OCI-LY7 (cell line): ENCODE measurements around the gene CYP24A1. TPM values are rescaled to one million over a fixed set of nuclear protein-coding genes. Genes with fewer than 3 reads are reported as not detected.

Source experiments
- BruUV-seq: library from RNA; stranded (reverse); fragments of 400-500 nt; replicated peaks from 2 replicates; lab custom pipeline; 2021; lab: Mats Ljungman, UMichigan
- CTCF ChIA-PET: fragments of 300-600 bp; sonication (Branson Sonifier 250); formaldehyde crosslinking; loops from one replicate; lab custom pipeline; 2022; ENCODE audit warnings: antibody characterized with exemption; ENCODE audit not compliant: unreplicated experiment; lab: Charles Lee
- POLR2A ChIA-PET: fragments of 300-600 bp; sonication (Branson Sonifier 250); formaldehyde crosslinking; loops from one replicate; lab custom pipeline; 2022; ENCODE audit warnings: antibody characterized with exemption; lab: Charles Lee
- DNase-seq: peaks from one replicate; pipeline ENCODE4 v3.0.0-alpha.2; 2015; ENCODE audit warnings: low spot score
- H2AFZ ChIP-seq: fragments of 200-600 bp; sonication (generic), shearing (Covaris generic); 2 replicates; pipeline ENCODE4 v1.6.1; 2014; ENCODE audit warnings: mild to moderate bottlenecking, antibody characterized with exemption, low read length, moderate library complexity
- H3K27ac ChIP-seq: fragments of 200-600 bp; sonication (generic); 2 replicates; pipeline ENCODE4 v1.5.1; 2014; ENCODE audit warnings: mixed run types, low read depth, mild to moderate bottlenecking, moderate library complexity, low read length, inconsistent platforms; ENCODE audit not compliant: poor library complexity, severe bottlenecking
- H3K36me3 ChIP-seq: fragments of 200-600 bp; sonication (generic); 2 replicates; pipeline ENCODE4 v1.6.1; 2014; ENCODE audit warnings: mild to moderate bottlenecking, antibody characterized with exemption, low read length, moderate library complexity, mixed read lengths; ENCODE audit not compliant: insufficient read depth
- H3K4me1 ChIP-seq: fragments of 200-600 bp; sonication (generic); 2 replicates; pipeline ENCODE4 v1.5.1; 2014; ENCODE audit warnings: mild to moderate bottlenecking, low read length; ENCODE audit not compliant: insufficient read depth, poor library complexity, severe bottlenecking
- H3K4me2 ChIP-seq: fragments of 200-600 bp; sonication (generic); 2 replicates; pipeline ENCODE4 v1.6.1; 2014; ENCODE audit warnings: mild to moderate bottlenecking, low read length
- H3K4me3 ChIP-seq: fragments of 200-600 bp; sonication (generic); 2 replicates; pipeline ENCODE4 v1.5.1; 2014; ENCODE audit warnings: mild to moderate bottlenecking, low read depth, low read length; ENCODE audit not compliant: poor library complexity, severe bottlenecking
- H3K79me2 ChIP-seq: fragments of 200-600 bp; sonication (generic); 2 replicates; pipeline ENCODE4 v1.6.1; 2016; ENCODE audit warnings: low read depth, mild to moderate bottlenecking, low read length, moderate library complexity, mixed read lengths; ENCODE audit not compliant: insufficient read depth
- H3K9me2 ChIP-seq: fragments of 200-600 bp; sonication (generic); 2 replicates; pipeline ENCODE4 v1.6.1; 2016; ENCODE audit warnings: mild to moderate bottlenecking, low read length, mixed read lengths; ENCODE audit not compliant: insufficient read depth
- H3K9me3 ChIP-seq: fragments of 200-600 bp; sonication (generic); 2 replicates; pipeline ENCODE4 v1.6.1; 2014; ENCODE audit warnings: mild to moderate bottlenecking, mixed run types, low read length, mixed read lengths
- H4K20me1 ChIP-seq: fragments of 200-600 bp; sonication (generic); 2 replicates; pipeline ENCODE4 v1.6.1; 2014; ENCODE audit warnings: mild to moderate bottlenecking, antibody characterized with exemption, low read length, moderate library complexity, mixed read lengths; ENCODE audit not compliant: insufficient read depth
- EZH2phosphoT487 ChIP-seq: fragments of 200-600 bp; sonication (generic); IDR thresholded peaks from 2 replicates; pipeline ENCODE4 v1.6.1; 2018; ENCODE audit warnings: low read depth, borderline replicate concordance, mild to moderate bottlenecking, mixed run types, antibody characterized with exemption, low read length, moderate library complexity, mixed read lengths
- intact Hi-C: fragments of 100-400 bp; cut with micrococcal nuclease; formaldehyde crosslinking; loops from one replicate; pipeline ENCODE4 v1.10.0; 2022; ENCODE audit not compliant: unreplicated experiment
- total RNA-seq, 2 experiments: library from RNA; depleted of rRNA in 1 of 2; stranded (reverse); fragments of >200 nt in 1 of 2; shearing (Covaris generic) in 1 of 2; gene quantifications; 2 replicates each; pipeline ENCODE4 v1.2.3, GENCODE V29; 2014 to 2022
- TF ChIP-seq, protein P1 (sequence below): fragments of 200-600 bp; sonication (generic); conservative IDR thresholded peaks from 2 replicates; pipeline ENCODE4 v1.5.1; 2014; ENCODE audit warnings: mild to moderate bottlenecking, antibody characterized with exemption, low read length, moderate library complexity, mixed read lengths

CYP24A1 gene
- total RNA-seq, 2 experiments from 2014 or later = not detected

DNA sequence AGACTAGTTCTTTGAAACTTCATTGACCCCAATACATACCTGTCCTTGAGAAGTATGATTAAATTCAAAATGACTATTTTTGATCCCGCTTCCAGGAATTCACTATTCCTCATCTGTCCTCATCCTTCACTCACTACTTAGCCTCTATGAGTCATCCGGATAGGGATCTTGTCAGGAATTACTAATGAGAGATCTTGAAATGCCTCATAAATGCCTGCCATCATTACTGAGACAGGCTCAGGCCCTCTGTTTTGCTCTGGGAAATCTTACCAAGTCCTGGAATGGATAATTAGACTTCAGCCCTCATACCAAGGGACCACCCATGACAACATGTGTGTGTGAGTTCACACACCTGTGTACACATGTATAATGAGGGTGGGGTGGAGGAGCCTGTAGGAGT, 2.8 kb upstream of the CYP24A1 start:
- Histone ChIP-seq H3K9me3 (no peaks in the 10 kb centered on the region), H3K4me1 (no peaks in the 10 kb centered on the region), H3K27ac (no peak overlapping the region), H3K9me2 (no peaks in the 10 kb centered on the region), H2AFZ (no peak overlapping the region), H3K36me3 (no peaks in the 10 kb centered on the region), H3K4me3 (no peak overlapping the region), H4K20me1 (no peaks in the 10 kb centered on the region), H3K79me2 (no peaks in the 10 kb centered on the region), H3K4me2 (no peak overlapping the region)
- ChIA-PET CTCF (no interaction called here), POLR2A (no interaction called here)
- TF ChIP-seq, protein P1, sequence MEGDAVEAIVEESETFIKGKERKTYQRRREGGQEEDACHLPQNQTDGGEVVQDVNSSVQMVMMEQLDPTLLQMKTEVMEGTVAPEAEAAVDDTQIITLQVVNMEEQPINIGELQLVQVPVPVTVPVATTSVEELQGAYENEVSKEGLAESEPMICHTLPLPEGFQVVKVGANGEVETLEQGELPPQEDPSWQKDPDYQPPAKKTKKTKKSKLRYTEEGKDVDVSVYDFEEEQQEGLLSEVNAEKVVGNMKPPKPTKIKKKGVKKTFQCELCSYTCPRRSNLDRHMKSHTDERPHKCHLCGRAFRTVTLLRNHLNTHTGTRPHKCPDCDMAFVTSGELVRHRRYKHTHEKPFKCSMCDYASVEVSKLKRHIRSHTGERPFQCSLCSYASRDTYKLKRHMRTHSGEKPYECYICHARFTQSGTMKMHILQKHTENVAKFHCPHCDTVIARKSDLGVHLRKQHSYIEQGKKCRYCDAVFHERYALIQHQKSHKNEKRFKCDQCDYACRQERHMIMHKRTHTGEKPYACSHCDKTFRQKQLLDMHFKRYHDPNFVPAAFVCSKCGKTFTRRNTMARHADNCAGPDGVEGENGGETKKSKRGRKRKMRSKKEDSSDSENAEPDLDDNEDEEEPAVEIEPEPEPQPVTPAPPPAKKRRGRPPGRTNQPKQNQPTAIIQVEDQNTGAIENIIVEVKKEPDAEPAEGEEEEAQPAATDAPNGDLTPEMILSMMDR = no peak
- no peak for TF ChIP-seq EZH2phosphoT487
- intact Hi-C loops = no loop called here
- BruUV-seq = no TSS peak
- DNase-seq = no peak

DNA sequence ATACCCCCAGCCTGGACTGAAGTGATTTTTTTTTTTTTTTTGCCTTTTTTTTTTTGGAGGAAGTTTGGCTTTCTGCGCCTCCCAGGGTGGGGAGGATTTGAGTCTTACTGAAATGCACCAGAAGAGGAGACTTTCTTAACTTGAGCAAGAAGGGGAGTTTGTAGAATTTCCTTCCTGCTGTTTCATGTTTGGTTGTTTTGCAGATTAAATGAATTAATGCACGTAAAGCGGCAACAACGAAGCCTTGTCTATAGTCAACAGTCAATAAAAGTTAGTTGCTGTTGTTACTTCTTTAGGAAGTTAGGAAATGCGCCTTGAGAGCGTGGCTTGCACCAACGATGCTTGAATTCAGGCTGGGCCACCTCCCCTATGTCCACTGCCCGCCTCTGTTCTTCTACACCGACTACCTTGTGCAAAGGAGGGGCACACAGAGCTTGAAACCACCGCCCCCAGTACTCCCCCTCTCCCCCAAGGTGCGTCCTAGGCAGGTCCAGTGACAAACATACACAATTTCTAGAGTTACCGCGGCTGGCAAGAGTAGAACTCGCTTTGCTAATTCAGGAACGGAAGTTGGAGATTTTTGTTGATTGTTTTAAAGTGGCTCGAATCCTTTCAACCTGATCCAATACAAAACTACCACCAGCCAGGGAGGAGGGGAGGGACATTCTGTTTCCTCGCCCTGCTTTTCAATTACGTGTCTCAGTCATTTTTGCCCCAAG, 830 bp upstream of the CYP24A1 start:
- DNase-seq = no peak
- no peaks in the 10 kb centered on the region for H3K79me2 ChIP-seq
- H3K9me2 ChIP-seq = no peaks in the 10 kb centered on the region
- H3K9me3 ChIP-seq = no peaks in the 10 kb centered on the region
- no peak overlapping the region for H3K4me3 ChIP-seq
- TF ChIP-seq, protein P1 = no peak
- no peak for TF ChIP-seq EZH2phosphoT487
- no peaks in the 10 kb centered on the region for H4K20me1 ChIP-seq
- no TSS peak for BruUV-seq
- H3K4me2 ChIP-seq = no peak overlapping the region
- POLR2A ChIA-PET = no interaction called here
- no peaks in the 10 kb centered on the region for H3K36me3 ChIP-seq
- CTCF ChIA-PET = no interaction called here
- H2AFZ ChIP-seq = no peak overlapping the region
- H3K27ac ChIP-seq = no peak overlapping the region
- no peaks in the 10 kb centered on the region for H3K4me1 ChIP-seq
- intact Hi-C loops = no loop called here
